GM18511 (cell line): Measurements from ENCODE around the gene ADGRD1.

ENCODE experiments used
- ATAC-seq: cut with Tn5 transposase; IDR thresholded peaks from one replicate; pipeline ENCODE4 v1.9.1; 2021; ENCODE audit warnings: mild to moderate bottlenecking, moderate library complexity; ENCODE audit not compliant: unreplicated experiment

Gene ADGRD1

GRCh38 chr12:131005161-131006035 is 51.7 kb downstream of the ADGRD1 start:
- no peak for ATAC-seq

GRCh38 chr12:131006036-131006735 is 52.5 kb downstream of the ADGRD1 start:
- no peak for ATAC-seq

GRCh38 chr12:131007031-131007739 is 53.5 kb downstream of the ADGRD1 start:
- ATAC-seq: no peak

- no peak for ATAC-seq
These were observed 54.0 kb downstream of the ADGRD1 start for GRCh38 chr12:131007740-131008117.

GRCh38 chr12:131008131-131008912 is 54.6 kb downstream of the ADGRD1 start:
- no peak for ATAC-seq

- ATAC-seq: no peak
These were observed 55.2 kb downstream of the ADGRD1 start for GRCh38 chr12:131008913-131009270.

GRCh38 chr12:131009595-131010395 is 56.1 kb downstream of the ADGRD1 start:
- ATAC-seq: no peak

- no peak for ATAC-seq
These were observed 56.9 kb downstream of the ADGRD1 start for GRCh38 chr12:131010396-131011131.

- no peak for ATAC-seq
These were observed 57.7 kb downstream of the ADGRD1 start for GRCh38 chr12:131011165-131012079.

GRCh38 chr12:131012279-131013069 is 58.8 kb downstream of the ADGRD1 start:
- no peak for ATAC-seq

GRCh38 chr12:131013118-131013517 is 59.4 kb downstream of the ADGRD1 start:
- ATAC-seq: no peak

- ATAC-seq: no peak
These were observed 60.6 kb downstream of the ADGRD1 start for GRCh38 chr12:131014343-131014742.

- no peak for ATAC-seq
These were observed 62.1 kb downstream of the ADGRD1 start for GRCh38 chr12:131015581-131016337.

GRCh38 chr12:131017477-131017991 is 63.8 kb downstream of the ADGRD1 start:
- no peak for ATAC-seq

- ATAC-seq: no peak
These were observed 64.4 kb downstream of the ADGRD1 start for GRCh38 chr12:131018019-131018620.

- ATAC-seq: no peak
These were observed 65.2 kb downstream of the ADGRD1 start for GRCh38 chr12:131018808-131019397.
